ENCODE measurements around the gene TARBP2.
A peak's percentile ranks its signal among the peaks of the same experiment; 100 is the strongest.
"Not testable (repeated sequence)": the region's sequence is repeated elsewhere in the genome, so short reads cannot be mapped to it uniquely, and the experiment has no call there.

The TARBP2 gene

GRCh38 chr12:53474077-53474476 lies 27.0 kb upstream of the TARBP2 start:
- no peak overlapping the region for H3K4me2 ChIP-seq
- H3K36me3 ChIP-seq: peaks cover 99% of the 10 kb centered on the region
- H3K27ac ChIP-seq: no peak overlapping the region
- peaks cover 99% of the 10 kb centered on the region for H4K20me1 ChIP-seq
- H3K9ac ChIP-seq: peak overlapping the region; percentile 25; the same call in 1 of the 2 replicates
- no peaks in the 10 kb centered on the region for H3K4me1 ChIP-seq
- TF ChIP-seq Cebpa-rat (IDR thresholded peaks at IDR 0.05): no peak
- H3K9me3 ChIP-seq: no peaks in the 10 kb centered on the region
- H3K4me3 ChIP-seq: no peak overlapping the region
- no peaks in the 10 kb centered on the region for H3K27me3 ChIP-seq

GRCh38 chr12:53474819-53475218 lies 26.3 kb upstream of the TARBP2 start:
- H3K9ac ChIP-seq: peak overlapping the region; percentile 25; the same call in 1 of the 2 replicates

GRCh38 chr12:53476769-53477209 lies 24.3 kb upstream of the TARBP2 start:
- Histone ChIP-seq H3K36me3 (peaks cover 100% of the 10 kb centered on the region), H4K20me1 (peaks cover 100% of the 10 kb centered on the region), H3K9ac (no peak overlapping the region), H3K27me3 (no peaks in the 10 kb centered on the region), H3K4me1 (no peaks in the 10 kb centered on the region), H3K27ac (no peak overlapping the region), H3K9me3 (no peaks in the 10 kb centered on the region), H3K4me2 (no peak overlapping the region), H3K4me3 (no peak overlapping the region)
- no peak for TF ChIP-seq Cebpa-rat (IDR thresholded peaks at IDR 0.05)

More at GRCh38 chr12:53474819-53475218, 26.3 kb upstream of the TARBP2 start:
- no peak for TF ChIP-seq Cebpa-rat (IDR thresholded peaks at IDR 0.05)
- peaks cover 99% of the 10 kb centered on the region for H4K20me1 ChIP-seq
- no peak overlapping the region for H3K4me2 ChIP-seq
- no peak overlapping the region for H3K4me3 ChIP-seq
- H3K36me3 ChIP-seq: peaks cover 99% of the 10 kb centered on the region
- no peaks in the 10 kb centered on the region for H3K27me3 ChIP-seq
- no peak overlapping the region for H3K27ac ChIP-seq
- H3K4me1 ChIP-seq: no peaks in the 10 kb centered on the region
- H3K9me3 ChIP-seq: no peaks in the 10 kb centered on the region

- peaks cover 100% of the 10 kb centered on the region for H4K20me1 ChIP-seq
- H3K4me1 ChIP-seq: no peaks in the 10 kb centered on the region
These were observed 22.2 kb upstream of the TARBP2 start for GRCh38 chr12:53478865-53479264.

GRCh38 chr12:53479331-53479730 lies 21.8 kb upstream of the TARBP2 start:
- TF ChIP-seq Cebpa-rat (IDR thresholded peaks at IDR 0.05): no peak
- Histone ChIP-seq H3K27ac (no peak overlapping the region), H3K4me2 (no peak overlapping the region), H4K20me1 (peaks cover 100% of the 10 kb centered on the region), H3K27me3 (no peaks in the 10 kb centered on the region), H3K9me3 (no peaks in the 10 kb centered on the region), H3K4me1 (no peaks in the 10 kb centered on the region), H3K4me3 (no peak overlapping the region), H3K36me3 (peaks cover 100% of the 10 kb centered on the region), H3K9ac (no peak overlapping the region)

More at GRCh38 chr12:53478865-53479264, 22.2 kb upstream of the TARBP2 start:
- H3K4me2 ChIP-seq: no peak overlapping the region
- H3K9me3 ChIP-seq: no peaks in the 10 kb centered on the region
- H3K36me3 ChIP-seq: peaks cover 100% of the 10 kb centered on the region
- no peak for TF ChIP-seq Cebpa-rat (IDR thresholded peaks at IDR 0.05)
- H3K9ac ChIP-seq: no peak overlapping the region
- H3K4me3 ChIP-seq: no peak overlapping the region
- H3K27me3 ChIP-seq: no peaks in the 10 kb centered on the region
- no peak overlapping the region for H3K27ac ChIP-seq

GRCh38 chr12:53480491-53481442 lies 20.3 kb upstream of the TARBP2 start:
- Histone ChIP-seq H3K4me3 (no peak overlapping the region), H3K27me3 (0 out of 2 replicates have a peak, but pooled peaks cover 3% of the 10 kb centered on the region), H3K4me1 (no peaks in the 10 kb centered on the region), H3K36me3 (peaks cover 100% of the 10 kb centered on the region), H4K20me1 (peaks cover 100% of the 10 kb centered on the region), H3K9me3 (no peaks in the 10 kb centered on the region), H3K9ac (no peak overlapping the region), H3K27ac (no peak overlapping the region), H3K4me2 (no peak overlapping the region)
- TF ChIP-seq Cebpa-rat (IDR thresholded peaks at IDR 0.05): no peak

GRCh38 chr12:53481458-53481857 lies 19.6 kb upstream of the TARBP2 start:
- not testable (repeated sequence) for H3K4me2 ChIP-seq, H3K27ac ChIP-seq, H3K27me3 ChIP-seq, H3K4me1 ChIP-seq, H3K4me3 ChIP-seq, H3K9ac ChIP-seq, H3K9me3 ChIP-seq
- peaks cover 100% of the 10 kb centered on the region for H3K36me3 ChIP-seq
- H4K20me1 ChIP-seq: peaks cover 100% of the 10 kb centered on the region

GRCh38 chr12:53481939-53482586 lies 19.0 kb upstream of the TARBP2 start:
- H3K4me2 ChIP-seq: no peak overlapping the region
- no peaks in the 10 kb centered on the region for H3K9me3 ChIP-seq
- H4K20me1 ChIP-seq: peaks cover 100% of the 10 kb centered on the region
- H3K27ac ChIP-seq: no peak overlapping the region
- H3K4me1 ChIP-seq: peaks cover 8% of the 10 kb centered on the region; the same call in 1 of the 2 replicates
- peaks cover 100% of the 10 kb centered on the region for H3K36me3 ChIP-seq
- TF ChIP-seq Cebpa-rat (IDR thresholded peaks at IDR 0.05): no peak
- no peak overlapping the region for H3K4me3 ChIP-seq
- H3K27me3 ChIP-seq: 0 out of 2 replicates have a peak, but pooled peaks cover 3% of the 10 kb centered on the region
- H3K9ac ChIP-seq: no peak overlapping the region

GRCh38 chr12:53482626-53483168 lies 18.4 kb upstream of the TARBP2 start:
- Histone ChIP-seq H3K4me3 (no peak overlapping the region), H3K4me2 (no peak overlapping the region), H3K27me3 (0 out of 2 replicates have a peak, but pooled peaks cover 3% of the 10 kb centered on the region), H3K36me3 (peaks cover 100% of the 10 kb centered on the region), H3K27ac (no peak overlapping the region), H4K20me1 (peaks cover 100% of the 10 kb centered on the region), H3K9ac (no peak overlapping the region), H3K4me1 (peaks cover 8% of the 10 kb centered on the region; the same call in 1 of the 2 replicates), H3K9me3 (no peaks in the 10 kb centered on the region)
- TF ChIP-seq Cebpa-rat (IDR thresholded peaks at IDR 0.05): no peak

All from BLaER1 (cell line).